ENCODE results near the gene CAMTA1.

The CAMTA1 gene

DNA sequence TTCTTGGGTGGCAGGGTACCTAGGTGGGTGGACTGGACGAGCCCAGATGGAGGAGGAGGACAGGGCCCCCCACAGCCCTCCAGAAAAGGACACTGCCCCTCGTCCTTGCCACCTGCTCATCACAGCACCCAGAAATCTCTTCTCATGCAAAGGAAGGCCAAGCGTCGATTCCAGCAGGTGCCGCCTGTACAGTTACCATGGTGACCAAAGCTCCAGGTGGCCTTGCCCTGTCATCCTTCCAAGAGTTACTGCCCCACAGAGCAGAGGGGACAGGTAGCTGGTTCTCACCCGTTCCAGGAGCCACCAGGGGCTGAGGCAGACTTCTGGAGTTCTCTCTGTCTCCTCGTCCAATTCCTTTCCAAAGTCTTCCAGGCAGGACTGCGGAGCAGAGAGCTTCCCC is 865.9 kb downstream of the CAMTA1 start:
- H3K4me3 ChIP-seq (ENCODE audit: low read depth, low read length): no peak overlapping the region
- TF ChIP-seq, protein P1, sequence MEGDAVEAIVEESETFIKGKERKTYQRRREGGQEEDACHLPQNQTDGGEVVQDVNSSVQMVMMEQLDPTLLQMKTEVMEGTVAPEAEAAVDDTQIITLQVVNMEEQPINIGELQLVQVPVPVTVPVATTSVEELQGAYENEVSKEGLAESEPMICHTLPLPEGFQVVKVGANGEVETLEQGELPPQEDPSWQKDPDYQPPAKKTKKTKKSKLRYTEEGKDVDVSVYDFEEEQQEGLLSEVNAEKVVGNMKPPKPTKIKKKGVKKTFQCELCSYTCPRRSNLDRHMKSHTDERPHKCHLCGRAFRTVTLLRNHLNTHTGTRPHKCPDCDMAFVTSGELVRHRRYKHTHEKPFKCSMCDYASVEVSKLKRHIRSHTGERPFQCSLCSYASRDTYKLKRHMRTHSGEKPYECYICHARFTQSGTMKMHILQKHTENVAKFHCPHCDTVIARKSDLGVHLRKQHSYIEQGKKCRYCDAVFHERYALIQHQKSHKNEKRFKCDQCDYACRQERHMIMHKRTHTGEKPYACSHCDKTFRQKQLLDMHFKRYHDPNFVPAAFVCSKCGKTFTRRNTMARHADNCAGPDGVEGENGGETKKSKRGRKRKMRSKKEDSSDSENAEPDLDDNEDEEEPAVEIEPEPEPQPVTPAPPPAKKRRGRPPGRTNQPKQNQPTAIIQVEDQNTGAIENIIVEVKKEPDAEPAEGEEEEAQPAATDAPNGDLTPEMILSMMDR (IDR thresholded peaks at IDR 0.05; ENCODE audit: low read depth, low read length): no peak

DNA sequence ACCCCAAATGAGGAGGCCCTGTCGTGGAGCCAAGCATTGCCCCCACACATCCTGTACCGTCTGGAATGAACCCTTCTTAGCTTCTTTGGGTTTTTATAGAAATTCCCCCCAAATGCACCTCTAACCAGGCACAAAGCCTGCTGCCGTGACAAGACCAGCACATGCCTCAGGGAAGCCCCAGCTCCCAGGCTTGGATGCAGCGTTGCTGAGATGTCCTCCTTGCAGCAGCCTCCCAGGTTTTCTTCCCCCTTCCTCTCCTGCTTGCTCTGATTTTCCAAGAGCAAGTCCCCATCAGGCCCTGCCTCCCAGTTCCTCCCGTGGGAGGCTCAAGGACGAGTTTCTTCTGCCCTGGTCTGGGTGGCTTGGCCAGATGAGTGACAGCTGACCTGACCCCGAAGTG is 866.8 kb downstream of the CAMTA1 start:
- H3K4me3 ChIP-seq (ENCODE audit: low read depth, low read length): no peak overlapping the region
- TF ChIP-seq, protein P1 (IDR thresholded peaks at IDR 0.05; ENCODE audit: low read depth, low read length): no peak

DNA sequence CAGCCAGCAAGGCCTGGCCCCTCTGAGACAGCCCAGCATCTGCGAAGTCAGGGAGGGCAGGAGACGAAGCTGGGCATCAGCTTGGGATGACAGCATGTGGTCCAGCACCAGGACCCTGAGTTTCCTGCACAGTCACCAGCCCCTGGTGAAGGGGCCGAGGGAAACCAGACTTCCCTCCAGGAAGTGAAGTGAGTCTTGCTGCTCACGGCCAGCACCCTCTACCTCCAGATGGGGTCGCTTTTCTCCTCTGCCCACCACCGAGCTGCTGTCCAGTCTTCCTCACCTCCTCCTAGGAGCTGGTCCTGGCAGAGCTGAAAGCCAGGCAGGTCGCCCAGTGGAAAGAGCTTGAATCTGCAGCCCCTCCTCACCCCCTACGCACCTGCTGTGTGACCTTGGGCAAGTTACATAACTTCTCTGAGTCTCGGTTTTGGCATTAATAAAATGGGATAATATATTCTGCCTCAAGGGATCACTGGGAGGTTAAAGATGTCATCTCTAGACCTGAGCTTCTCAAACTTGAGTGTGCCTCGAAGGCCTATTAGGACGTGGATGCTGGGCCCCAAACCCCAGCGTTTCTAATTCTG is 867.4 kb downstream of the CAMTA1 start:
- TF ChIP-seq, protein P1 (IDR thresholded peaks at IDR 0.05; ENCODE audit: low read depth, low read length): no peak
- H3K4me3 ChIP-seq (ENCODE audit: low read depth, low read length): no peak overlapping the region

DNA sequence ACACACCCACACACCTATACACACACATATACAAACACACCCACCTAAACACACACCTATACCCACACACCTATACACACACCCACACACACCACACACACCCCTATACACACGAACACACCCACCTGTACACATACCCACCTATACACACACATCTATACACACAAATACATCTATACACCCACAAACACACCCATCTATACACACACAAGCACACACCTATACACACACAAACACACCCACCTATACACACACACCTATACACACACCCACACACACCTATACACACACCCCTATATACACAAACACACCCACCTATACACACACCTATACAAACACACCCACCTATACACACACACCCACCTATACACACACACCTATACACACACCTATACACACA is 869.5 kb downstream of the CAMTA1 start:
- TF ChIP-seq, protein P1 (IDR thresholded peaks at IDR 0.05; ENCODE audit: low read depth, low read length): no peak
- H3K4me3 ChIP-seq (ENCODE audit: low read depth, low read length): no peak overlapping the region

DNA sequence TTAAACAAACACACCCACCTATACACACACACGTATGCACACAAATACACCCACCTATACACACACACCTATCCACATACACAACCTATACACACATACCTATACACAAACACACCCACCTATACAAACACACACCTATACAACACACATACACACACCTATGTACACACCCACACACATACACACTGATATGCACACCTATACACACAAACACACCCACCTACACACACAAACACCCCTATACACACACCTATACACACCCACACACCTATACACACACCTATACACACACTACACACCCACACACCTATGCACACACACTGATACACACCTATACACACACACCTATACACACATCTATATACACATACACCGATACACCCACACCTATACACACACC is 870.1 kb downstream of the CAMTA1 start:
- no peak overlapping the region for H3K4me3 ChIP-seq (ENCODE audit: low read depth, low read length)
- TF ChIP-seq, protein P1 (IDR thresholded peaks at IDR 0.05; ENCODE audit: low read depth, low read length): no peak

DNA sequence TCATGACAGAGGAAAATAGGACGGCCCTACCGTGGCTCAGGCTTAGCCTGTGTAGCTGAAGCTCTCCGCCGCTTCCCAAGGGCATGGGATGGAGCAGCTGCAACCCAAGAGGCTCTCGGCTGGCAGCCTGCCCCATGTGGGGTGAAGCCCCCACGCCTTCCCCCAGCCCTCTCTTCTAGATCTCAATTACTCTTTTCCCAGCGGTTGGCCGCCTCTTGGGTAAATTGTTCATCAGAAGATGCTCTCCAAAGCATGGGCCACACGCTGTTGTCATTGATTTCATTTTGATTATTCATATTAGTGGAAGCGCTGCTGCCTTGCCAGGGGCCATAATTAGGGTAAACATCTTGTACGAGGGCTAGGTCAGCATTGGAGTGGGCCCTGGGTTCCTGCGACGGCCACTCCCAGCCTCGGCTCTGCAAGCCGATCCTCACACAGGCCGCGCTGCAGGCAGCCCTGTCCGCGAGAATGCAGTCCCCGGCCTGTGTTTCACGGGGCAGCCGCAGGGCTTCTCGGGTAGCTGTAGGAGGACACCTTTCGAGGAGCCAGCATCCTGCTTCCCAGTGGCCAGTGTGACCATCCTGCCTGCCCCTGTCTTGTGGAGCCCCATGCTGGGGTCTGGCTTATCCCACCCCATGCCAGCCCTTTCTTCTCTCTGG is 871.4 kb downstream of the CAMTA1 start:
- TF ChIP-seq, protein P1 (IDR thresholded peaks at IDR 0.05; ENCODE audit: low read depth, low read length): no peak
- H3K4me3 ChIP-seq (ENCODE audit: low read depth, low read length): no peak overlapping the region

DNA sequence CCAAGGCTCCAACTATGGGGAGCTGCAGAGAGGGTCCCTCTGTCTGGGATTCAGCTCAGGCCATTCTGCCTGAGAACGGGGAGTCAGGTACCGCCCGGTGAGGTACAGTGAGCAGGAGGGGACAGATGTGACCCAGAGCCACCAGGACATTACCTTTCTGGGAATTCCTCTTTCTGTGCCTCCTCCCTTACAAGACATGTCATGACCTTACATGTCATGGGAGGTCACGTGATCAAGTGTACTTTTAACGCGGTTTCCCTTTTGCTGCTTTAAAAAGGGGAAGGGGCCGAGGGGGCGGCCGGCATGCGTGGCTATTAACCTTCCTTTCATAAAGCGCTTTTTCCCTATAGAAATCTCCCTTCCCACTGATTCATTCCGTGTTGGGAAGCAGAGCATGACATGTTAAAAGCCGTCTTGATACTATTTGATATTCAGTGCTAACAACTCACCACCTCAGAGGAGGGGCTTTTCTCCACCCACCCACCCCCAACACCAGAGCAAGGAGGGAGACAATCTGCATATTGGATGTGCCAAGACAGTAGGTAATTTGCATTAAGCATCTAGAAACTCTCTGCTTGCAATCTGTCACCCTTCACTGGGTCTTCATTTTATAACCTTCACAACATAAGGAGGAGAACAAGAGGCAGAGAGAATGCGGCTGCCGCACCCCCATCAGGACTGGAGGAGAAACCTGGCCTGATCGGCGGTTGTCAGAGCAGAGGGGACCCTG is 872.2 kb downstream of the CAMTA1 start:
- TF ChIP-seq, protein P1 (IDR thresholded peaks at IDR 0.05; ENCODE audit: low read depth, low read length): no peak
- no peak overlapping the region for H3K4me3 ChIP-seq (ENCODE audit: low read depth, low read length)

Measured in WI38 (cell line).